Fibroblast of lung (primary cell): ENCODE measurements around the gene TNS3. TPM values are rescaled to one million over a fixed set of nuclear protein-coding genes. Genes with fewer than 3 reads are reported as not detected.

Experiments
- DNase-seq, 2 donors: peaks; one replicate each; pipeline versions ENCODE4 v3.0.0 to v3.0.0-alpha.2; 2010; ENCODE audit warnings: low read depth in 2 of 2
- H2AFZ ChIP-seq: 2 replicates; pipeline ENCODE4 v1.5.1; 2012; ENCODE audit warnings: low read length, control low read depth, inconsistent platforms
- H3K27ac ChIP-seq: 2 replicates; pipeline ENCODE4 v1.5.1; 2011; ENCODE audit warnings: low read length, control low read depth; ENCODE audit not compliant: insufficient read depth
- H3K27me3 ChIP-seq: 2 replicates; pipeline ENCODE4 v1.5.1; 2011; ENCODE audit warnings: mild to moderate bottlenecking, low read length; ENCODE audit not compliant: control insufficient read depth, insufficient read depth
- H3K36me3 ChIP-seq: 2 replicates; pipeline ENCODE4 v1.5.1; 2011; ENCODE audit warnings: low read length; ENCODE audit not compliant: control insufficient read depth, insufficient read depth
- H3K4me1 ChIP-seq: 2 replicates; pipeline ENCODE4 v1.5.1; 2011; ENCODE audit warnings: low read length; ENCODE audit not compliant: control insufficient read depth, insufficient read depth; ENCODE audit errors: extremely low read depth
- H3K4me2 ChIP-seq: 2 replicates; pipeline ENCODE4 v1.5.1; 2011; ENCODE audit warnings: low read length, control low read depth; ENCODE audit not compliant: insufficient read depth; ENCODE audit errors: extremely low read depth
- H3K4me3 ChIP-seq, 4 experiments: fragments of 200-600 bp in 1 of 4; sonication (generic) in 1 of 4; replicated peaks in 1 of 4; 2 replicates each; pipeline ENCODE4 v1.5.1; 2011 to 2016; ENCODE audit warnings: low read length in 4 of 4, low read depth in 3 of 4, mild to moderate bottlenecking in 3 of 4, control low read depth in 2 of 4, inconsistent platforms in 1 of 4, mixed read lengths in 1 of 4; ENCODE audit not compliant: insufficient read depth in 1 of 4; ENCODE audit errors: control extremely low read depth in 1 of 4
- H3K79me2 ChIP-seq: 2 replicates; pipeline ENCODE4 v1.5.1; 2012; ENCODE audit warnings: mild to moderate bottlenecking, low read length, inconsistent platforms; ENCODE audit not compliant: control insufficient read depth, insufficient read depth
- H3K9ac ChIP-seq: 2 replicates; pipeline ENCODE4 v1.5.1; 2011; ENCODE audit warnings: mild to moderate bottlenecking, low read length, control low read depth; ENCODE audit not compliant: insufficient read depth
- H3K9me3 ChIP-seq: 2 replicates; pipeline ENCODE4 v1.5.1; 2012; ENCODE audit warnings: low read depth, low read length; ENCODE audit not compliant: control insufficient read depth, insufficient read depth
- H4K20me1 ChIP-seq: 2 replicates; pipeline ENCODE4 v1.5.1; 2011; ENCODE audit warnings: low read length; ENCODE audit not compliant: control insufficient read depth, insufficient read depth; ENCODE audit errors: extremely low read depth
- CTCF ChIP-seq, 2 donors: IDR thresholded peaks in 1 of 2; conservative IDR thresholded peaks in 1 of 2; 1 replicate in 1 of 2; 2 replicates in 1 of 2; pipeline ENCODE4 v1.5.1; 2011 to 2012; ENCODE audit warnings: low read length in 2 of 2, control low read depth in 1 of 2, inconsistent platforms in 1 of 2, low read depth in 1 of 2, mild to moderate bottlenecking in 1 of 2
- EZH2 ChIP-seq: IDR thresholded peaks from 2 replicates; pipeline ENCODE4 v1.5.1; 2012; ENCODE audit warnings: low read length, control low read depth, mild to moderate bottlenecking; ENCODE audit errors: missing control alignments
- polyA plus RNA-seq, 2 donors: library from polyadenylated mRNA; depleted of rRNA in 1 of 2; stranded (reverse) in 1 of 2; unstranded in 1 of 2; fragments of >200 nt; gene quantifications; 2 replicates each; pipeline ENCODE4 v1.2.1, GENCODE V29; 2011 to 2012; ENCODE audit warnings: missing spikeins in 1 of 2
- total RNA-seq: library from RNA; depleted of rRNA; stranded (reverse); fragments of >200 nt; gene quantifications from 2 replicates; pipeline ENCODE4 v1.2.1, GENCODE V29; 2014

TNS3 gene
- total and polyA plus RNA-seq, 2 donors (not counting 1 experiment from before 2014, with no cell fraction given): 74.4 to 88.8 TPM

GRCh38 chr7:47625861-47626715 is 44.2 kb upstream of the TNS3 start:
- H3K27ac ChIP-seq: no peak overlapping the region
- no peak overlapping the region for H2AFZ ChIP-seq
- no peaks in the 10 kb centered on the region for H3K79me2 ChIP-seq
- H3K9ac ChIP-seq: no peak overlapping the region
- H3K4me3 ChIP-seq: no peak overlapping the region
- TF ChIP-seq EZH2 (no peak), CTCF (conservative IDR thresholded peaks at IDR 0.05 in 1 of 2, IDR thresholded peaks at IDR 0.05 in 1 of 2; ENCODE audit: low read depth in 1 of 2, low read length in 2 of 2) (no peak)
- DNase-seq: no peak
- no peaks in the 10 kb centered on the region for H3K27me3 ChIP-seq
- no peak overlapping the region for H3K4me2 ChIP-seq
- no peaks in the 10 kb centered on the region for H4K20me1 ChIP-seq
- no peaks in the 10 kb centered on the region for H3K36me3 ChIP-seq
- H3K4me1 ChIP-seq: peaks cover 11% of the 10 kb centered on the region
- no peaks in the 10 kb centered on the region for H3K9me3 ChIP-seq

- no peak overlapping the region for H3K4me3 ChIP-seq
- peaks cover 11% of the 10 kb centered on the region for H3K4me1 ChIP-seq
- H3K4me2 ChIP-seq: no peak overlapping the region
- no peaks in the 10 kb centered on the region for H3K9me3 ChIP-seq
- H3K79me2 ChIP-seq: no peaks in the 10 kb centered on the region
- DNase-seq: no peak
- no peaks in the 10 kb centered on the region for H3K36me3 ChIP-seq
- TF ChIP-seq CTCF (conservative IDR thresholded peaks at IDR 0.05 in 1 of 2, IDR thresholded peaks at IDR 0.05 in 1 of 2; ENCODE audit: low read depth in 1 of 2, low read length in 2 of 2): no peak
- TF ChIP-seq EZH2: no peak
- no peak overlapping the region for H3K27ac ChIP-seq
- H3K9ac ChIP-seq: no peak overlapping the region
- no peaks in the 10 kb centered on the region for H3K27me3 ChIP-seq
- H2AFZ ChIP-seq: no peak overlapping the region
- H4K20me1 ChIP-seq: no peaks in the 10 kb centered on the region
Observed at GRCh38 chr7:47624689-47625088, 42.8 kb upstream of the TNS3 start.

- Histone ChIP-seq H3K4me3 (no peak overlapping the region), H3K9me3 (no peaks in the 10 kb centered on the region), H3K4me2 (peak overlapping the region; percentile 57), H3K79me2 (no peaks in the 10 kb centered on the region), H3K4me1 (peaks cover 11% of the 10 kb centered on the region), H3K9ac (peak overlapping the region; percentile 37), H3K27me3 (no peaks in the 10 kb centered on the region), H2AFZ (no peak overlapping the region), H4K20me1 (no peaks in the 10 kb centered on the region), H3K36me3 (no peaks in the 10 kb centered on the region), H3K27ac (peak overlapping the region; percentile 85)
- DNase-seq: peak; percentile 94 to 99
- TF ChIP-seq EZH2: no peak
- TF ChIP-seq CTCF (conservative IDR thresholded peaks at IDR 0.05 in 1 of 2, IDR thresholded peaks at IDR 0.05 in 1 of 2; ENCODE audit: low read depth in 1 of 2, low read length in 2 of 2): no peak
Observed at GRCh38 chr7:47622946-47623640, 41.2 kb upstream of the TNS3 start.
